Measurements from ENCODE around the gene BTN3A1.
"Not testable (repeated sequence)": the region's sequence is repeated elsewhere in the genome, so short reads cannot be mapped to it uniquely, and the experiment has no call there.

Gene BTN3A1

GRCh38 chr6:26415036-26415614, 13.1 kb downstream of the BTN3A1 start:
- DNase-seq (ENCODE audit: low read depth) = no peak

GRCh38 chr6:26415791-26416190, 13.7 kb downstream of the BTN3A1 start:
- DNase-seq (ENCODE audit: low read depth) = no peak

- DNase-seq (ENCODE audit: low read depth) = no peak
Observed at GRCh38 chr6:26416288-26416687, 14.2 kb downstream of the BTN3A1 start.

- DNase-seq (ENCODE audit: low read depth) = not testable (repeated sequence)
Observed at GRCh38 chr6:26418077-26418476, 16.0 kb downstream of the BTN3A1 start.

- DNase-seq (ENCODE audit: low read depth) = not testable (repeated sequence)
Observed at GRCh38 chr6:26418795-26419194, 16.7 kb downstream of the BTN3A1 start.

- peak; percentile 49 for DNase-seq (ENCODE audit: low read depth)
Observed at GRCh38 chr6:26420688-26421171, 18.7 kb downstream of the BTN3A1 start.

- peak; percentile 87 for DNase-seq (ENCODE audit: low read depth)
Observed at GRCh38 chr6:26421259-26422144, 19.4 kb downstream of the BTN3A1 start.

GRCh38 chr6:26422329-26422728, 20.3 kb downstream of the BTN3A1 start:
- no peak for DNase-seq (ENCODE audit: low read depth)

GRCh38 chr6:26426691-26427450, 24.8 kb downstream of the BTN3A1 start:
- no peak for DNase-seq (ENCODE audit: low read depth)

GRCh38 chr6:26427451-26427809, 25.4 kb downstream of the BTN3A1 start:
- DNase-seq (ENCODE audit: low read depth) = no peak

- DNase-seq (ENCODE audit: low read depth) = no peak
Observed at GRCh38 chr6:26428206-26428605, 26.1 kb downstream of the BTN3A1 start.

- no peak for DNase-seq (ENCODE audit: low read depth)
Observed at GRCh38 chr6:26430787-26431186, 28.7 kb downstream of the BTN3A1 start.

GRCh38 chr6:26431258-26432172, 29.4 kb downstream of the BTN3A1 start:
- peak; percentile 78 for DNase-seq (ENCODE audit: low read depth)

- DNase-seq (ENCODE audit: low read depth) = no peak
Observed at GRCh38 chr6:26432627-26433201, 30.6 kb downstream of the BTN3A1 start.

- not testable (repeated sequence) for DNase-seq (ENCODE audit: low read depth)
Observed at GRCh38 chr6:26433680-26434079, 31.6 kb downstream of the BTN3A1 start.

GRCh38 chr6:26436018-26436417, 33.9 kb downstream of the BTN3A1 start:
- DNase-seq (ENCODE audit: low read depth) = no peak

- DNase-seq (ENCODE audit: low read depth) = no peak
Observed at GRCh38 chr6:26437550-26437949, 35.5 kb downstream of the BTN3A1 start.

- DNase-seq (ENCODE audit: low read depth) = no peak
Observed at GRCh38 chr6:26438000-26438399, 35.9 kb downstream of the BTN3A1 start.

GRCh38 chr6:26439151-26440125, 37.4 kb downstream of the BTN3A1 start:
- no peak for DNase-seq (ENCODE audit: low read depth)

- DNase-seq (ENCODE audit: low read depth) = no peak
Observed at GRCh38 chr6:26440977-26441358, 38.9 kb downstream of the BTN3A1 start.

Data from amniotic epithelial cell (primary cell).